Transverse colon (tissue), 4 donors: Measurements from ENCODE around the gene TRIOBP. TPM values are rescaled to one million over a fixed set of nuclear protein-coding genes. Genes with fewer than 3 reads are reported as not detected.

ENCODE experiments used
- DNase-seq: peaks from one replicate; pipeline ENCODE4 v3.0.0-alpha.2; 2019
- H3K27ac ChIP-seq, 4 donors: fragments of 200-600 bp; sonication (generic); 2 replicates each; pipeline ENCODE4 v1.5.1; 2016 to 2018; ENCODE audit warnings: inconsistent platforms in 4 of 4
- H3K27me3 ChIP-seq: fragments of 200-600 bp; sonication (generic); 2 replicates; pipeline ENCODE4 v1.5.1; 2017; ENCODE audit warnings: inconsistent platforms
- H3K36me3 ChIP-seq, 4 donors: fragments of 200-600 bp; sonication (generic); 2 replicates each; pipeline ENCODE4 v1.5.1; 2017 to 2019; ENCODE audit warnings: inconsistent platforms in 4 of 4
- H3K4me1 ChIP-seq, 4 donors: fragments of 200-600 bp; sonication (generic); 2 replicates each; pipeline ENCODE4 v1.5.1; 2017 to 2020; ENCODE audit warnings: inconsistent platforms in 4 of 4
- H3K4me3 ChIP-seq, 4 donors: fragments of 200-600 bp; sonication (generic); 1 replicate in 1 of 4; 2 replicates in 3 of 4; pipeline versions ENCODE4 v1.5.1 to v1.6.1; 2017 to 2019; ENCODE audit warnings: inconsistent platforms in 4 of 4
- H3K9me3 ChIP-seq, 2 donors: fragments of 200-600 bp; sonication (generic); 2 replicates each; pipeline ENCODE4 v1.5.1; 2017 to 2019; ENCODE audit warnings: inconsistent platforms in 2 of 2
- EP300 ChIP-seq: sonication (generic); formaldehyde crosslinking; IDR thresholded peaks from one replicate; pipeline ENCODE4 v1.6.1; 2017; ENCODE audit warnings: antibody characterized with exemption, low read depth
- POLR2A ChIP-seq: fragments of 450-650 bp; IDR thresholded peaks from one replicate; pipeline ENCODE4 v1.6.1; 2016; ENCODE audit warnings: antibody characterized with exemption, mild to moderate bottlenecking, moderate library complexity
- POLR2AphosphoS5 ChIP-seq, 3 donors: sonication (generic); formaldehyde crosslinking; IDR thresholded peaks; one replicate each; pipeline ENCODE4 v1.6.1; 2016; ENCODE audit warnings: antibody characterized with exemption in 3 of 3
- WGBS, 2 donors: methylation state at CpG; one replicate each; pipeline ENCODE4 v1.1.5; 2018; ENCODE audit warnings: low coverage in 1 of 2; 5-methylcytosine and 5-hydroxymethylcytosine counted together
- in situ Hi-C, 4 donors: fragments of 200-750 bp; cut with MboI; loops; one replicate each; pipeline versions ENCODE4 v1.15.0 to v1.15.1; 2017; ENCODE audit warnings: low sequenced_read_pairs in 3 of 4, low pct_ligation_motif_present in 1 of 4, low pct_unique_long_range_greater_than_20kb in 1 of 4
- intact Hi-C: fragments of 100-400 bp; cut with DNase I; formaldehyde crosslinking; loops from one replicate; pipeline ENCODE4 v1.15.1; 2023; ENCODE audit warnings: low total_unique reads
- total RNA-seq, 4 donors: library from RNA; depleted of rRNA; stranded (reverse); fragments of >200 nt; gene quantifications; one replicate each; pipeline ENCODE4 v1.1.0, GENCODE V29; 2016
- TF ChIP-seq, protein P1 (sequence below), 5 experiments: fragments of 200-600 bp in 3 of 5; fragments of 450-650 bp in 2 of 5; sonication (generic) in 3 of 5; IDR thresholded peaks; 1 replicate in 2 of 5; 2 replicates in 3 of 5; pipeline ENCODE4 v1.5.1; 2016 to 2017; ENCODE audit warnings: antibody characterized with exemption in 5 of 5, inconsistent platforms in 3 of 5, mild to moderate bottlenecking in 2 of 5, moderate library complexity in 1 of 5

TRIOBP gene
- total RNA-seq, 4 donors from 2014 or later: 121 to 265 (median 129) TPM

DNA sequence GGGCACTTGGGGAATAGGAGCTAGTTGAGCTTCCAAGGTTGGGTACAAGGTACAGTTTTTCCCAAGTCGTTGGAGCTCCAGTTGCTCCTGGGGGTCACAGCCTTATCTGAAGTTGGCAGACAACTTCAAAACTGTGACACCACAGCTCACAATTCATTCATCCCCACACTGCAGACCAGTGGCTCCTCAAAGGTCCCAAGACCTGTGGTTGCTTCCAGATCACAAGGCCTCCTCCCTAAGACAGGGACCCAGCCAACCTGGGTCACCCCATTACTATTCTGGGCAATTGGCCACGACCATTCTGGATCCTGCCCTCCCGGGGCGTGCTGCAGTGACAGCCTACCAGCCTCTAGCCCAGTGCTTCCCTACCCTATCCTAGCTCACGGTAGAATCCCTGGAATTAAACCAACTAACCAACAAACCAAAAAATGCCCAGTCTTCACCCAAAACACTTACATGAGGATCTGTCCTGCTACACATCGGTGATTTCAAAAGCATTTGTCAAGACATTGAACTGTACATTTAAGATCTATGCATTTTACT lies 39.2 kb upstream of the TRIOBP start:
- TF ChIP-seq, protein P1, sequence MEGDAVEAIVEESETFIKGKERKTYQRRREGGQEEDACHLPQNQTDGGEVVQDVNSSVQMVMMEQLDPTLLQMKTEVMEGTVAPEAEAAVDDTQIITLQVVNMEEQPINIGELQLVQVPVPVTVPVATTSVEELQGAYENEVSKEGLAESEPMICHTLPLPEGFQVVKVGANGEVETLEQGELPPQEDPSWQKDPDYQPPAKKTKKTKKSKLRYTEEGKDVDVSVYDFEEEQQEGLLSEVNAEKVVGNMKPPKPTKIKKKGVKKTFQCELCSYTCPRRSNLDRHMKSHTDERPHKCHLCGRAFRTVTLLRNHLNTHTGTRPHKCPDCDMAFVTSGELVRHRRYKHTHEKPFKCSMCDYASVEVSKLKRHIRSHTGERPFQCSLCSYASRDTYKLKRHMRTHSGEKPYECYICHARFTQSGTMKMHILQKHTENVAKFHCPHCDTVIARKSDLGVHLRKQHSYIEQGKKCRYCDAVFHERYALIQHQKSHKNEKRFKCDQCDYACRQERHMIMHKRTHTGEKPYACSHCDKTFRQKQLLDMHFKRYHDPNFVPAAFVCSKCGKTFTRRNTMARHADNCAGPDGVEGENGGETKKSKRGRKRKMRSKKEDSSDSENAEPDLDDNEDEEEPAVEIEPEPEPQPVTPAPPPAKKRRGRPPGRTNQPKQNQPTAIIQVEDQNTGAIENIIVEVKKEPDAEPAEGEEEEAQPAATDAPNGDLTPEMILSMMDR (IDR thresholded peaks at IDR 0.05): no peak
- TF ChIP-seq POLR2AphosphoS5 (IDR thresholded peaks at IDR 0.05): no peak
- no peak for TF ChIP-seq POLR2A
- no peak for TF ChIP-seq EP300
- in situ Hi-C loops (no loop called here), intact Hi-C loops (no loop called here)
- DNase-seq: no peak
- Histone ChIP-seq H3K36me3 (peaks cover 0 to 6% (median 0%) of the 10 kb centered on the region in 4 donors), H3K27me3 (no peaks in the 10 kb centered on the region), H3K4me3 (peak overlapping the region in 3 of 4 donors; percentile 22 to 78 (median 49)), H3K27ac (peak overlapping the region; percentile 87 to 93 (median 90)), H3K9me3 (no peaks in the 10 kb centered on the region), H3K4me1 (peaks cover 24 to 62% (median 52%) of the 10 kb centered on the region in 4 donors)
- 5% methylated on average over 6 of the region's 6 CpGs; no CpG with 5 or more reads in 1 of the 2 donors for WGBS, 2 donors

DNA sequence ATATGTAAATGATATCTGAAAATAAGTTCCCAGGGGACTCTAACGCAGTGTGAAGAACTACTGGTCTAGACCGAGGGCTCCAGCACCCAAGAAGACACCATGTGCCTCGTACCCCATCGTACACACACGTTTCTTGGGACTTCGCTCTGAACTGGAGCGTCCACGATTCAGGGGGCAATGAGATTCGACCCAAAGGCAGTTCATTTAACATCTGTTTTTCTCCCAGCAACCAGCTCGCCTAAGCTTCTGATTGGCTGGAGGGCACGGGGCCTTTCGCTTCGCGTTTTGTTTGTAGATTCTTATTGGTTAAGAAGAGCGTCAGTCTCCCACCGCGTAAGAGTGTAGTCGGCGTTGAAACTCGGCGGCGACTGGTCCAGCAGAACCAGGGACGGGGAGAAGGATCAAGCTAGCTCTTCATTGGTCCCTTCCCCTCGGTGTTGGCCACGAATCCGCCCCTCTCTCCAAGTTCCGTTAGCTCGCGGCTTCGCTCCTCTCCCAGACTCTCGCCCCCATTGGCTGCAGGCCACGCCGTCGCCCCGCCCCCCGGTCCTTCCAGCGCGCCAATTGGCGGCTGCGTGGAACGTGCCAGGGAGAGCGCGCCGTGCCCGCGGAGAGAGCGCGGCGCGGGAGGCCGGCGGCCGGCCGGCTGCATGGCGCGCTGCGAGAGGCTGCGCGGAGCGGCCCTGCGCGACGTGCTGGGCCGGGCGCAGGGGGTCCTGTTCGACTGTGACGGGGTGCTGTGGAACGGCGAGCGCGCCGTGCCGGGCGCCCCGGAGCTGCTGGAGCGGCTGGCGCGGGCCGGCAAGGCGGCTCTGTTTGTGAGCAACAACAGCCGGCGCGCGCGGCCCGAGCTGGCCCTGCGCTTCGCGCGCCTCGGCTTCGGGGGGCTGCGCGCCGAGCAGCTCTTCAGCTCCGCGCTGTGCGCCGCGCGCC lies 38.4 kb upstream of the TRIOBP start, which contains the start of gene PDXP:
Gene PDXP (plus strand): TSS at position 591 of the 933 bp plus-strand sequence. CDS start 60 bp downstream, at position 651.
- no peaks in the 10 kb centered on the region for H3K27me3 ChIP-seq
- H3K9me3 ChIP-seq: no peaks in the 10 kb centered on the region
- peak within 1 kb of the TSS; percentile 60 to 78 (median 69) for H3K4me3 ChIP-seq
- 0% methylated on average over 64 of the region's 101 CpGs; no CpG with 5 or more reads in 1 of the 2 donors for WGBS, 2 donors
- DNase-seq: peak; percentile 99
- intact Hi-C loops: no loop called here
- in situ Hi-C loops: no loop called here
- H3K27ac ChIP-seq: peak within 1 kb of the TSS; percentile 87 to 93 (median 90)
- TF ChIP-seq POLR2A: no peak
- no peak for TF ChIP-seq EP300
- TF ChIP-seq, protein P1 (IDR thresholded peaks at IDR 0.05): no peak
- TF ChIP-seq POLR2AphosphoS5 (IDR thresholded peaks at IDR 0.05): peak; percentile 80 to 90 (median 85)
- peaks cover 0 to under 1% (median 0%) of the 10 kb centered on the region in 4 donors for H3K36me3 ChIP-seq
- H3K4me1 ChIP-seq: peaks cover 24 to 68% (median 52%) of the 10 kb centered on the region in 4 donors

DNA sequence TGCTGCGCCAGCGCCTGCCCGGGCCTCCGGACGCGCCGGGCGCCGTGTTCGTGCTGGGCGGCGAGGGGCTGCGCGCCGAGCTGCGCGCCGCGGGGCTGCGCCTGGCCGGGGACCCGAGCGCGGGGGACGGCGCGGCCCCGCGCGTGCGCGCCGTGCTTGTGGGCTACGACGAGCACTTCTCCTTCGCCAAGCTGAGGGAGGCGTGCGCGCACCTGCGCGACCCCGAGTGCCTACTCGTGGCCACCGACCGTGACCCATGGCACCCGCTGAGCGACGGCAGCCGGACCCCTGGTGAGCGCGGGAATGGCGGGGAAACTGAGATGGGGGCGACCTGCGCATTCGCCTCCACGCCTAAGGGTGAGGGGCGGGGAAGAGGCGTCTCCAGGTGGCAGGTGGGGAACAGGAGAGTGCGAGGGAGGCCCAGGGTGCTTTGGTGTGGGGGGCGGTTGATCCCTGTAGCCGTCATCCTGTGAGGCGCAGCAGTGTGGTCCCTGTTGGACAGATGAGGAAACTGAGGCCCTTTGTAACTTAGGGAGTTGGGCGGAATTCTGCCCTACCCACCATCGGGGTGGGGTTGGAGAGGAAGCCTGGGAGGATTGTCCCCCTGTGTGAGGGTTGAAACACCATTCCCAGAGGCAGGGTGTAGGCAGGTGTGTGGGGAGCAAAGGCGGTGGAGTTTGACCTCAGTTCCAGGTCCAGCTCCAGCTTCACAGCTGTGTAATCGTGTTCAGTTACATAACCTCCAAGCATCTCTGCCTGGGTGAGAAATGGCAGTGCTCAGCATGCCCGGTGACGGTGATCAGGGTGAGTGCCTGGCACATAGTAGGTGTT lies 37.6 kb upstream of the TRIOBP start:
- Histone ChIP-seq H3K27me3 (no peaks in the 10 kb centered on the region), H3K4me3 (peak overlapping the region; percentile 57 to 78 (median 69)), H3K36me3 (no peaks in the 10 kb centered on the region), H3K9me3 (no peaks in the 10 kb centered on the region), H3K4me1 (peaks cover 24 to 72% (median 54%) of the 10 kb centered on the region in 4 donors), H3K27ac (peak overlapping the region; percentile 87 to 93 (median 90))
- 1% methylated on average over 47 of the region's 68 CpGs; no CpG with 5 or more reads in 1 of the 2 donors for WGBS, 2 donors
- intact Hi-C loops: no loop called here
- TF ChIP-seq, protein P1 (IDR thresholded peaks at IDR 0.05): no peak
- TF ChIP-seq POLR2AphosphoS5 (IDR thresholded peaks at IDR 0.05) (peak; percentile 40 to 81 (median 76)), EP300 (no peak), POLR2A (peak; percentile 72)
- in situ Hi-C loops: no loop called here
- peak; percentile 81 for DNase-seq
